Occipital lobe (tissue), 2 donors: ENCODE data around the gene PTPRM. TPM values are rescaled to one million over a fixed set of nuclear protein-coding genes. Genes with fewer than 3 reads are reported as not detected.

ENCODE experiments used
- DNase-seq: peaks from one replicate; lab custom pipeline; 2025; lab: John Stamatoyannopoulos, UW
- total RNA-seq: library from RNA; depleted of rRNA; stranded (reverse); fragments of >200 nt; gene quantifications from one replicate; pipeline ENCODE4 v1.2.3, GENCODE V29; 2014

PTPRM gene
- total RNA-seq, 1 donor from 2014 or later = 45.4 TPM

DNA sequence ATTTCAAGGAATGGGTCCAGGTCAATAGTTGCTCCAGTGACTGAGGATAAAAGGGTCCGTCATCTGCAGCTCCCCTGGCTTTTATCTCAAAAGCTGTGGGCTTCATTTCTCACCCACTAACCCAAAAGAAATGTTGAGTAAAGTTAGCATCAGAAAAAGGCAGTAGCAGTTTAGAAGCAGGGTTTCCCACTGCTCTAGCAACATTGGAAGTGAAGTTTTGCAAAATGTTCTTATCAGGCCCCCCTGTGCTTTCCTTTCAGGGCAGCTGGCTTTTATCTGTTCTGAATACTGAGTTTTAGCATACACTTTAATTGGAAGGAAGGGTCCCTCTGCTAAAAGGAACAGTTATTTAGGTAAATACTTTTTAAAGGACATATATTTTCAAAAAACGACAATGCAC is 745.9 kb downstream of the PTPRM start:
- DNase-seq = no peak

DNA sequence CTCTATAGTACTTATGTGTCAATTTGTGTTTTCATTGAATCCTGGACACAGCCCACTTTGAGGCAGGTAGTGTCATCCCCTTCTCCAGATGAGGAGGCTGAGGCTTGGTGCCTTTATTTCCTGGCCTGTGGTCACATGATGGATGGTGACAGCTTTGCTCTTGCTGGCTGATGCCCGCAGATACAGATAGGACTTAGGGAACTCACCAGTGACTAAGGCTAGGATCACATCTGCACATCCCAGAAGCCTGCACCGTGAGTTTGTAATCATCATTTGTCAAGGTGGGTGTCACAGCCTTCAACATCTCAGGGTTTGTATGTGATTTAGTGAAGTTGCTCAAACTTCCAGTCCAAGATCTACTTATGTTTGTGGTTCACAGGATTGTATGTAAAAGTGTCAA is 747.0 kb downstream of the PTPRM start:
- no peak for DNase-seq

DNA sequence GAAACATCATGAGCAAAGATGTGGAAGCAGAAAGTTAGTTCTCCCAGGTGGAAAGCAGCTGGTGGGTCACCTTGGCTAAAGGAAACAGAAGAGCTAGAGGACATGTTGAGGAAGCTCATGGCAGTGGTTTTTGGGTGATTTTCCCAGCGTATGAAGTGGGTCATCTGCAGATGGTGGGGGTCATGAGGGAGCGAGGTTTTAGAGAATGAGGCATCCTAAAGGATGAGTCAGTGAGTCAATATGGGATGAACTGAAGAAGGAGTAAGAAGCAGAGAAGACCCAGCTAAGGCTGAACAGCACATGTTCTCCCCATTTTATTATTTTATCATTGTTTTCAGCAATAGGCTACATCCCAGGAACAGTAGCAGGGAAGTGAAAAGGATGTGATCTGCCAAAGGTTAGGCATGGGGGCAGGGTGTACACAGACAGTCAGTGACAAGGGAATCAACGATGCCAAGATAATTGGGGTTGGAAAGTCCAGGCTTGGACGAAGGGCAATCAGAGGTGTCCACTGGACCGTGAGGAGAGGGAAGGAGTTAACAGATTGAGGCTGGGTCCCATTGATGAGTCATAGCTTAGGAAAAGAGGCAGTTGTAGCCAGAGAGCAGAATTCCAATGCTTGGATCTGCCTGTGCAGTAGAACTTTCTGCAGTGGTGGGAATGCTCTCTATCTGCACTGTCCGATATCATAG is 752.8 kb downstream of the PTPRM start:
- DNase-seq = no peak

DNA sequence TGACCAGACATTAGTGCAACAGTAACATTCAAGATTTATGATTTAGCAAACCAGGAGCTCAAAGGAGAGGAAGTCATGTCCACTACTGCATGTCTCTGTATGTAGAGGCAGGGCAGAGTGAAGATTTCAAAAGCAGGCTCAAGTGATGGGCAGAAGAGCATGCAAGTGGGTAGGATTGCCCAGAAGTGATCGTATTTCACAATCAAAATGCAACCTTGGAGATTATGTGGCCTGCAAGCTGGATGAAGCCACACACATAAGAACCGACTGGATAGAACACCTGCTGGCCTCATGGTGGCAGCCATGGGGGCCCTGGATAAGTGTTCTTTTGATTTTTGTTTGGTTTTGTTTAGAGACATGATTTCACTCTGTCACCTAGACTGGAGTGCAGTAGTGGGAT is 755.4 kb downstream of the PTPRM start:
- DNase-seq = no peak

DNA sequence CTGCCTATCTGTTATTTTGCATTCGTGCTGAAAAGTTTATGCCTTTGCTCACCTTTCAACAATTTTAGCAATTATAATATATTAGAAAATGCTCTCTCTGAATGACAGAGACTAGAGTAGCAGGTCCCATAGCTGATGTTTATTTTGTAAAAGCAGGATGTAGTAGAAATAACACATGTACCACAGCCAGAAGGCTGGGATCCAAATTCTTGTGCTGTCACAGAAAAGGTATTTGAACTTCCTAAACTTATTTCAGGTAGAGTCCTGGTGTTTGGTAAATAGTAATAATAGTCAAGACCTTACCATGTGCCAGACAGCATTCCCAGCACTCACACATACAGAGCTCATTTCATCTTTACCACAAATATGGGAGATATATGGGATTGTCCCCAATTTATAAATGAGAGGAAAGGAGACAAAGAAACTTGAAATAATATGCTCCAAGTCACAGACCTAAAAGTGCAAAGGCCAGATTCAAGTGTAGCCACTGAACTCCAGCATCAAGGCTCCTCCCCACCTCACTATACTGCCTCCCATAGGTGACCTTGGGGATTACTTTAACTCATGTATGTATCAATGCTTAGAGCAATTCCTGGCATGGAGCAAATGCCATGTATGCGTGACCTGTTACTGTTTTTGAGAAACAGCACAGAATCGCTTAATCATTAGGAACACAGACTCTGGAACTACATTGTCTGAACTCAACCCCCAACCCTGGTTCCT is 757.4 kb downstream of the PTPRM start:
- DNase-seq = no peak

DNA sequence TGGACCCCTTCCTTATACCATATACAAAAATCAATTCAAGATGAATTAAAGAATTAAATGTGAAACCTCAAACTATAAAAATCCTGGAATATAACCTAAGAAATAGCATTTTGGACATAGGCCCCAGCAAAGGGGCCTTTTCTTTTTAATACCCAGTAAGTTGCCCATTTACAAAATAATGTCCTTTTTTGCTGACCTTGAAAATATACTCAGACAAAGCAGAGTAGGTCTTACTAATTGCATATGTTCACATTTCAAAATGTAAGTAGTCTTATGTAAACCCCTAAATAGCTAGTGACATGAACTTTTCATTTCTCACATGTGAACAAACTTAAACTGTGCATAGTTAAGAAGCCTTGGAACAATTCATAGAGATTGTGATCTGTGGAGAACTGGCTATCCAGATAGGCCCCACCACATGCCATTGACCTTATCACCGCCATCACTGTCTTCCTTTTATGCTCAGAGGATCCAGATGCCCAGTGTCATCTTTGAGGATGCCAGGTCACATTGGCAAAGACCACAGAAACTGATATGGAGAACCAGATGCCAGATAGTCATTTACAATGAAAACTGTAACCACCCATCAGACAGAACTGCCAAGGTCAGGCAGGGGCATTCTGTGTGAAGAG is 759.8 kb downstream of the PTPRM start:
- DNase-seq = no peak

DNA sequence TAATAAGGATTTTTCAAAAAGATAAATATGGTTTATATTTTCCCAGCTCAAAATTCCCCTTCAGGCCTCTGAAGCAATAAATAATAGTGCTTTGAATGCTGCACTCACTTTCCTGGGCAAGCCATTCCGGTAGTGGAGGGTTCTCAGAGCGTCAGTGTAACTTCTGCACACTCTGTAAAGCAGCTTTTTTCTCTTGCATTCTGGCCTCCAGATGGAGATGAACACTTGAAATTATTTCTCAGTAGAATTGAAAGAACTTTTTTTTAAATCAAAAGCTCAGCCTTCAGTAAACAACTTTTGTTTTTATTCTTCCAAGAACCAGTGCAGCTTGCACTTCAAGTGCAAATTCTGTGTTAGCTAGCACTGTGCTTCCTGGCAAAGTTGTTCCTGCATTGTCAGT is 761.0 kb downstream of the PTPRM start:
- no peak for DNase-seq

DNA sequence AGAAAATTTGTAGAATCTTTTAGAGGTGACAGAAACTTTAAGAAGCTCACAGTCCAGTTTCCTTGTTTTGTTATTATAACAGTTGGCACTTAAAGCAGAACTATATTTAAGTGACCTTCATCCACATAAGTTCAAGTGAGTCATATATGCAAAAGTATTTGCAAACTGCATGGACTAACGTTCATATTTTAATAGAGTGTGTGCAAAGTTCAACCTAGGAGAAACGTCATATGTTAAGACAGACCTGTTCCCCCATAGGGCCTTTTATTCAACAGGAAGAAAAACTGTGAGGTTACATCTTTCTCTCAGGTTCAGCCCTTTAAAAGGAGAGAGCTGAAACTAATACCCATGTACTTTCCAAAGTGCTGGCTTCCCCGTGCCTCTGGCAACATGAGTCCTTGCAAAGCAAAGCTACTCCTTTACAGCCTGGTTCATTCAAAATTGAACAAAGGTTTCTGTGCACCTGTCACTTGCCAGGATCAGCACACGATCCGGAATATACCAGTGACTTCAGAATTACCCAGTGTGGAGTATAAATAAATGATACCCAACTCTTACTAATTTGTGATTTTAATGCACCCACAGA is 762.2 kb downstream of the PTPRM start:
- no peak for DNase-seq

DNA sequence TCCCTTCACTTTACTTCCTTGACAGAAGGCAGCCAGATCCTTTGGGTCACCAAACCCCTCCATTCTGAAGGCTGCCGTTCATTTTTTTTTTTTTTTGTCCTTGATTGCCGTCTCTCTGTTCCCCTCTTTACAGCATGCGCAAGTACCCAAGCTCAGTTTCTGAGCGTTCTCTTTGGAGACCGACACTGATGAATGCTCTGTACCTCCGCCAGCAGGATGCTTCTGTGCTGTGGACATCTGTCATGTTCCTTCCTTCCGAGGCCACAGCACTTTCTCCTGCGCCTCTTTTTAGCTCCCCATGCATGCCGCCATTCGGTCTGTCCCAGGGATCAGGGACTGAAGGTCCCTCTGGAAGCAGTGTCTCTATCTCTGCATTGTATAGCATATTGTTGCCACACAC is 763.5 kb downstream of the PTPRM start:
- no peak for DNase-seq

DNA sequence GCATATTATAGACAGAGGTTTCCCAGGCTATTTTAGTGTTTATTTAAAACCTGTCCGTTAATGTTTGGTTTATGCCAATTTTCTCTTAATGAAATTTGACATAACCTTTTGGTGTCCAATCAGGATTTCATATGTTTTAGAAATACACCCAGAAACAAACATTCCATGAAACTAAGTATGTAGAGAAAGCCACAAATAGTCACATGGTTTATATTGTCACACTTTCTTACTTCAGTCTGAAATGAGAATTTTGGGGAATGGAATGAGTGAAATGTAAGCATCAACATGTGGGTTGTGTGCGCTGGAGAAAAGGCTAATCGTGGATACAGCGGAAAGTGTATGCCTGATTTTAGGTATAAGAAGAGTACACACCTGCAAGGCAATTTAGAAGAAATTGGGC is 765.2 kb downstream of the PTPRM start:
- no peak for DNase-seq

DNA sequence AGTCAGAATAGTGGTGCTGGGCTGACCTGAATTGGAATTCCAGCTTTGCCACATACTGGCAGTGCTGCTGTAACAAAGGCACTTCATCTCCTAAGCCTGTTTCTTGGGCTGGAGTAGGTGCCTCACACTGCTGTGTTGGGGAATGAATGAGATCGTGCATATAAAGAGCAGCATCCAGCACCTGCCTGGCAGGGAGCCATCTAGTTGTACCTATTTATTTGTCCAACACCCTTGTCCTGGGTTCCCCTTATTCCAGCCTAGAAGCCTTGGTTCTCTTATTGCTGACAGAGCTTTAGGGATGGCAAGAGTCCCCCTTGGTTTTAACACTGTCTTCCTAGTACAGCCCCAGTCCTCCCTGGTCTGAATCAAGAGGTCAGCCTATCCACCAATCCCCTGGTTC is 766.8 kb downstream of the PTPRM start:
- no peak for DNase-seq

DNA sequence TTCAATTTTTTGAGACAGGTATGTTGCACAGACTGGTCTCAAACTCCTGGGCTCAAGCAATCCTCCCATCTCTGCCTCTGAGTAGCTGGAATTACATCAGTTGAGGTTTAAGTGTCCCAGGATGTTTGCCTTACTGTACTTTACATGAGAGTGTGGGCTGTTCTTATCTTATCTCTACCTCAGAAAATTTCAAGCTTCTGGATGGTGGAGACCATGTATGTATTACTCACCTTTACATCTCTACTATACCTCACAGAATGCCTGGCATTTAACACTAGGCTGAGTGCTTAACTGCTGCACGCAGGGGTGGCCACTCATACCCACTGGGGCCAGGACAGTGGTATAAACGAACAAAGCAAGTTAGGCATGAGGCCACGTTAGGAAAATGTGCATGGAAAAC is 770.1 kb downstream of the PTPRM start:
- no peak for DNase-seq

DNA sequence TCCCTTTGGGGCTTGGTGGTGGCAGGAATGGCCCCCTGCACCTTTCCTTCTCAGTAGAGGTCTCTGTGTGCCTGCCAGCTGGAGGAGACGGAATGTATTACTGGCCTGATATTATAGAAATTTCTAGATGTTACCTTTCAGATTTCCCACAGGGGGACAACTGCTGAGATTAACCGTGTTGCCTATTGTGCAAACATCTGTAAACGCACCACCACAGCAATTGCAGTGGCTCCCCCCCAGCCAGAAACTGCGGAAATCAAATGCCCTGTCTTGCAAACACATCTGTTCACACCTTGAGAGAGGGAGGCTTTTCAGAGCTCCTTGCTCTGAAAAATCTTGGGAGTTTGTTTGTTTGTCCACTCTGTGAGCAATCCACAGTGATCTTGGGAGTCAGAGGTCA is 772.1 kb downstream of the PTPRM start:
- DNase-seq = no peak

DNA sequence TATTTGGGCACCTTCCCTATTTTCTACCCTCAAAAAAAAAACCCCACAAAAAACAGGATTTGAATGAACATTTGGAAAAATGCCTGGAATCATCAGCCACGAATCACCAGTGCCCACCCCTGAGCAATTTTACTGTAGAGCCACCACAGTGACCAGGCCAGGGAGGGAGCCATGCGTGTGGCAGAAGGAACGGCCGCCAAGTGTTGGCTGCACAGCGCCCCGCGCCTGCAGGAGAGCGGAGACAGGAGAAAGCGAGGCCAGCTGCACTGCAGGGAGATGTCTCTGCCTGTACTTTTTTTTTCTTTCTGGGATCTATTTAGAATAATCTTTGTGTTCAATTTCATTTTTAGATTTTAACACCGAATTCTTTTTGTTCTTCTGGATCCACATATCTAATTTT is 772.8 kb downstream of the PTPRM start:
- DNase-seq = peak; percentile 3

DNA sequence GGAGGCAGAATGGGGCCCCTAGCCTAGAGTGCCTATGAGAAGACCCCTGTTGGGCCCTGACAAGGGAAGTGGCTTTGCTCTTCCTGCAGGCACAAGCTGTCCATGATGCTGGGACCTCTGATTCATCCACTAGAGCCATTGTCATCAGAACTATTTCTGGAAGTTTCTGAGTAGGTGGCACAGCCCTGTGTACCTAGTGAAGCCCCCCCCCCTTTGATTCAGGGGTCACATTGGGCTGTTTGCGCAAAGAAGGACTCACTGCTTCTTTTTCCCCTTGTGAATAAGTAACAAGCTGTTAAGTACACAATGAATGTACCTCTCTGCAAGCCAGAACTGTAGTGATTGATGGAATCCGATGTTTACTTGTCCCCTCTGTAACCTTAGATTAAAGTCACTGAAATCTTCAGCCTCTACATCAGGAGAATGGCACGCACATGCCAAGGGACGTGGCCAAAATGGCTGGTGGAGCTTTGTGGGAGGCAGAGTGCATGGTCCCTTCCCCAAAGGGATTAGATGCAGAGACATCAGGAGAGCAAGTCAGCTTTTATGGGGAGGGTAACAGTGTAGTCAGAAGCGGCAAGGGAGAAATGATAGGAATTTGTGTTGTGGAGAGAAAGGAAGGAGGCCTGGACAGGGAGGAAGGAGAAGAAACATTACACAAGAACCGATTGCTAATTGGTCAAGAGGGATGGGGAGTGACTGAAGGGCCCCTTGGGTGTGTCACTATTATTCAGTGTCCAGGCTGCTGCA is 774.5 kb downstream of the PTPRM start:
- no peak for DNase-seq

DNA sequence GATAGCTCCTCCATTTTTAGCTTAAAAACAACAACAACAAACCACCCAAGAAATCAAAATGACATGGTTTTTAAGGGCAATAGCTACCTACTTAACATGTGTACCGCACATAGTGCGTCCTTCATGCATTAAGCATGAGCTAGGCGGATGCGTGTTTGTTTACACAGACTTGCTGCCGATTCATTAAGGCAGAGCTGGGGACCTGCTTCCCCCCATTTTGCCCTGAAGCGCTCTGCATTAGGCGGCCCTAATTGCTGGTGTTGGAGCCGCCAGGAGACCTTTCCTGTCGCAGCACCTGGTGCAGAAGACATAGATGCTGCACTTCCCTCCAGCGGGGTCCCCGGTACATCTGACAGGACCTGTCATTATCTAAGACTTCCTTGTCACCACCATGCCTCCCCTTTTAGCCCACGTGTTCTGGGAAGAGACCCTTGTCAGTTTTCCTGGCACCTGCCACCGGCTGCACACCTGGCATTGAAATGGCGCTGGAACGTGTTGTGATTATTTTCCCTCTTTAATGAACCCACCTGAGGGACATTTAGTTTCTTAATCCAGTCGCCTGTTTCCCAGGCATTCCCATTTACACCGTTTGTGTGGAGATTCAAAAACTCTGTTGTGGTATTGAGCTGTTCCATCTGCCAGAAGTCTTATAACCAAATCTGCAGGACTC is 781.1 kb downstream of the PTPRM start:
- no peak for DNase-seq

DNA sequence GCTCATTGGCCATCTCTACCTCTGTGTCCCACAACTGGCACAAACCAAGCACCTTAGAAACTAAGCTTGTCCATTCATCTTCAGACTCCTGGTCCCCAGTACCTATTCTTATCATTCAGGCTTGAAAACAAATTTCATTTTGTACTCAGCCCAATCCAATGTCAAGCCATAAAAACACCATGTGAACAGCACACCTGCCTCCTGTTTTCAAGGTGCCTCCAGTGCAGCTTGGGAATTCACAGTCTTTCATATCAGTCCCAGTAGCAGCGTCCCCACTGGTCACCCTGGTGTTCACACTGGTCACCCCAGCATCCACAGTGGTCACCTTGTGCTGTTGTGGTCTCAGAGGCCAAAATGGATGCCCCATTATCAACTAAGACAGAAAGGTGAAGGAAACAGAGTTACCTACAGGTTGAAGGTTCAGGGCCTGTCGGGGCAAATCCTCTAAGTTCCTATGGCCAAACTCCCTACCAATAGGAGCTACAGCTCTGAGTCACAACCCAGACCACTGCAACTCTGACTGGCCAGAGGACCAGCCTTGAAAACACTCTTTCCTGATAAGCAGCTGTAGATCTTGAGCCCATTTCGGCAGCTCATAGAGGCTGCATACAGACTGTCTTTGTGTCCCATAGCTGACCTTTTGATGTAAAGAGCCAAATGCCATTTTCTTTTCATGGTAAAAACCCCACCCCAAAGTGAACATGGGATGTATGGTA is 782.6 kb downstream of the PTPRM start:
- no peak for DNase-seq

DNA sequence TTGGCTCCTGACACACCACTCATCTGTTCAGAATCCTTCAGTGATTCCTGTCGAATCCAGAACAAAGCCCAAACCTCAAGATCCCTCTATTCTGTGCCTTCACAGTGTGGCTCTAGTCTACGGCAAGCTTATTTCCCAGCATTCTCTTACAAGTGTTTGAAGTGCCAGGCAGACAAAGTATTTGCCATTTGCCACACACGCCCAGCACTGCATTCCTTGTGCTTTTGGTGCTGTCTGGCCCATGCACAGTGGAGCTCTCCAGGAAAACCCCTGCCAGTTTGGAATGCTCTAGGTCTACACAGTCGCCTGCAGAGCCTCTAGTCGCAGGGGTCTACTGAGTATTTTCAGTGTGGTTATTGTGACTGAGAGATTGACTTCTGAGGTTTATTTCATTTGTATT is 783.5 kb downstream of the PTPRM start:
- no peak for DNase-seq

DNA sequence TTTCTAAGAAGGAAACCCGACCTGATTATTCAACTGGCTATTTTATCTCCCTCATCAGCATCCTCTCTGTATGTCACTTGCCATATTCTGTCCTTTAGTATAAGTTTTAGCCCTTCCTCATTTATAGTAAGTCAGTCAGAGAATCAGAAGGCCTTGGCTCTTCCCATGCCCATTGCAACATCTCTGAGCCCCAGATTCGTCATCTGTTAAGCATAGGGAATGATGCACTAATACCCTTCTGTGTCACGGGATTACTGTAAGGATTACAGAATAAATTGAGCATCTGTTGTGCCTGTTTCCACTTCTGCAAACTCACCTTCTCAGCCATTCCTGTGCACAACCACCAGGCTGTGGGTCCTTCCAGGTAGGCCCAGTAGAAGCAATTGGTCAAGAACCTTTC is 784.0 kb downstream of the PTPRM start:
- no peak for DNase-seq

DNA sequence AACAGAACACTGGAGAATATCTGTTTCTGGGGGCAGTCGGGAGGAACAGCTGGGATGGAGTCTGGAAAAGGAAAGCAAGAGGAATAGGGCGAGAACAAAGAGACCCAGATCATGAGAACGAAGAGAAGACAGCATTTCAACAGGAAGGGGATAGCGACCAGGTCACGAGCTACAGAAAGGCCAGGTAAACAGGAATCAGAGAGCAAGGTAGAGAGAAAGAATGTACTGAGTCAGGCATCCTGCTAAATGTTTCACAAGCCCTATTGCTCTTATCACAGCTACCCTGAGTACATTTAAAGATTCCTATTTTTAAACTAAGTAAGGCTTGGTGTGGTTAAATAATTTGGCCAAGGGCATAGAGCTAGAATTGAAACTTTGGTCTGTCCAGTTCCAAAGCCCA is 787.2 kb downstream of the PTPRM start:
- DNase-seq = no peak

DNA sequence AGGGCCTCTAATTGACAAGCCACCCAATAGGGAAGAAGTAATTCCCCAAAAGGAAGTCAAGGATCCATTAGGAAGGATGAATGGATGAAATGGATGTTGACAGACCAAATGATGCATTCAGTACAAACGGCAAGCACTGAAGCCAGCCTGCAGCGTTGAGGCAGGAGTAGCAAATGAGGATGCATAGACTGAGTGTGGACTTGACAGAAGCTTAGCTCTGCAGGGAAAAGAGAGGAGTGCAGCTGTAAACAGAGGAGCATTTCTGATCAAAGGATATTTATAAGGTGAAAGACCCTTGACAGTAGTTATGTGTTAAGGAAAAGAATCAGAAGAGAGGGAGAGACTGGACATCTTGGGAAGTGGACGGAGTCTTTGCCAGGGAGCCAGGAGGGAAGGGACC is 788.9 kb downstream of the PTPRM start:
- no peak for DNase-seq
